ENCODE data around the gene INTS2.
"Not testable (repeated sequence)": the region's sequence is repeated elsewhere in the genome, so short reads cannot be mapped to it uniquely, and the experiment has no call there.

INTS2 gene

DNA sequence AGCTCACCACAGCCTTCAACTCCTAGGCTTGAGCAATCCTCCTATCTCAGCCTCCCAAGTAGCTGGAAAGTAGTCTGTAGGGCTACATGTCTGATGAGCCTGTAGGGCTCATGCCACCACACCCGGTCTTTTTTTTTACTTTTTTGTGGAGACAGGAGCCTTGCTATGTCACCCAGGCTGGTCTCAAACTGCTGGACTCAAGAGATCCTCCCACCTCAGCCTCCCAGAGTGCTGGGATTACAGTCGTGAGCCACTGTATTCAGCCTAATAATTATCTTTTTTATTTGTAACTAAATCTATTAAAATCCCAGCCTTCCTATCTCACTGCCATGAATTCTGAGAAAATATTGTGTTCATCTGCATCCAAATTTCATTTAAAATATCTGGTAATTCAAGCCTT lies 79.5 kb downstream of the INTS2 start:
- DNase-seq, result no peak

- DNase-seq, result no peak
Measured at GRCh38 chr17:61847659-61848058, 80.1 kb downstream of the INTS2 start.

DNA sequence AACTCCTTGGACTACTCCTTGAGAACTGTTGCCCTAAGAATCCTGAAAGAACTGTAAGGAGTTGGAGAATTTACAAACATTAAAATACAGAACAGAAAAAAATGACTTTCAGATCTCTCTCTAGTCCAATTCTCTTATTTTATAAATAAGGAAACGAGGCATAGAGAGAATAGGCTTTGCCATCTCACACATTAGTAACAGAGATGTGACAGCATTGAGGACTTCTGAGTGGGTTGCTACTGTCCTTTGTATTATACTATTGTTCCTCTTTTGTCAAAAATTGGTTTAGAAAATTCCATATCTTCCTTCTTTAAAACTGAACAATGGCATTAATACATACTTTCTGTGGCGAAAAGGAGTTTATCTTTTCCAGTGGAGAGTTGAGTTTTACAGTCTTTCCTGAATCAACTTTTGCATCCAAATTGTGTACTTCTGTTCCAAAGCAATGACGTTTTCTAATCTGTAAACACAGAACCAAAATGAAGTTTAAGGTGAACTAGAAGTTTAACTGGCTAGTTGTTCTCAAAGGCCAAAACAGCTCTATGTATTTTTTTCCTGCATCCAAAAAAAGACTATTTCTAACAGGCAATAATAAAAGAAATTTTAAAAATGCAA lies 80.9 kb downstream of the INTS2 start:
- DNase-seq, result no peak

DNA sequence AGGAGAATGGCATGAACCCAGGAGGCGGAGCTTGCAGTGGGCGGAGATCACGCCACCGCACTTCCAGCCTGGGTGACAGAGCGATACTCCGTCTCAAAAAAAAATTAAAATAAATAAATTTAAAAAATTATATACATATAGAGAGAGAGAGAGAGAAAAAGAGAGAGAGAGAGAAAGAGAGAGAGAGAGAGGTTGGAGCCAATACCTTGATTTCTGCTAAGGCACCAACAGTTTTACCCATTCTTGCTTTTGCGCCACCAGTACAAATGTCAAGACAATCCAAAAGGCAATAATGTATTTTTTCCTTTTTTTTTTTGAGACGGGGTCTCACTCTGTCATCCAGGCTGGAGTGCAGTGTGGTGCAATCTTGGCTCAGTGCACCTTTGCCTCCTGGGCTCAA lies 81.7 kb downstream of the INTS2 start:
- no peak for DNase-seq

- no peak for DNase-seq
Measured at GRCh38 chr17:61843435-61843834, 84.3 kb downstream of the INTS2 start.

DNA sequence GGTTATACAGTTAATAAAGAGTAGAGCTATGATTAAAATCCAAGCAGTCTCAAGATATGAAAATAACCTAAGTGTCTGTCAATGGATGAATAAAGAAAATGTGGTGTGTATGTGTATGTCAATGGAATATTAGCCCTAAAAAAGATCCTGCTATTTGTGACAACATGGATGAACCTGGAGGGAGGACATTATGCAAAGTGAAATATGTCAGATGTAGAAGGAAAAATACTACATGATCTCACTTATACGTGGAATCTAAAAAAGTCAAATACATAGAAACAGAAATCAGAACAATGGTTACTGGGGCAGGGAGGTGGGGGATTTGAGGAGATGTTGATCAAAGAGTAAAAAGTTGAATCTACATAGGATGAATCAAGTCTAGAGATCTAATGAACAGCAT lies 84.9 kb downstream of the INTS2 start:
- DNase-seq, result no peak

- no peak for DNase-seq
Measured at GRCh38 chr17:61839300-61839786, 88.4 kb downstream of the INTS2 start.

DNA sequence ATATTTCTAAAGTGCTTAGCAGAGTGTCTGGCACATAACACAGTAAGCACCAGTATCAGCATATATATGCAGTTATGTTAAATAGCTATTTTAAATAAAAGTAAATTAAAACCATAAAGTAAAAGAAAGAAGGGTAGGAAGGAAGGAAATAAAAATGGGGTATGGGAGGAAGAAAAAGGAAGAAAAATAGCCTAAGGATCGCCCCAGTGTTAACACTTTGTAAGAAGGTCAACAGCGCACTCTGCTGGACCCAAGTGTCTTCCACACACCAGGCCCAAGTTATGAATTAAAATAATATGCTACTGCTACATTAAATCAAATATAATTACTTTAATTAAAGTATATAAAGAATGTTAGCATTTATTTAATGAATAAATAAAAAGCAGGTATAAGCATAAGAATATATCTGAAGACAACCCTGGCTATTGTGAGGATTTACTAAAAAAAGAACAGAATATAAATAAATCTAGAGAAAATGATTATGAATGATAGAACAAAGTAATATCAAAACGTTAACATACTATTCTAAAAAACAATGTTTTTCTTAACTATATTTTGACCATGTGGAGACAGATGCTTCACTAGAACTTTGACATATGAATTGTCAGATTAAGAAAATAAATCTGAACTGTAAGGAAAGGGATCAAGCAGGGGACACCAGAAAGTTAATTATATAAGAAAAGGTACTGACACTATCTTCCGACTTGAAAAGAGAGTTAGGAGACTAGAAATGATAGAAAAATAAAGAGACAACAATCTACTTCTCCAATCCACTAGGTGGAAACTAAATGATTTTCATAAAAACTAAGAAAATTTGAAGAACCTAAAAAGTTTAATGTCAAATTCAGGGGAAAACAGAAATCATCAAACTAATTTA lies 90.4 kb downstream of the INTS2 start:
- DNase-seq, result peak; percentile 21

GRCh38 chr17:61836266-61837174 lies 91.3 kb downstream of the INTS2 start:
- DNase-seq, result no peak

- DNase-seq, result no peak
Measured at GRCh38 chr17:61835606-61836005, 92.2 kb downstream of the INTS2 start.

DNA sequence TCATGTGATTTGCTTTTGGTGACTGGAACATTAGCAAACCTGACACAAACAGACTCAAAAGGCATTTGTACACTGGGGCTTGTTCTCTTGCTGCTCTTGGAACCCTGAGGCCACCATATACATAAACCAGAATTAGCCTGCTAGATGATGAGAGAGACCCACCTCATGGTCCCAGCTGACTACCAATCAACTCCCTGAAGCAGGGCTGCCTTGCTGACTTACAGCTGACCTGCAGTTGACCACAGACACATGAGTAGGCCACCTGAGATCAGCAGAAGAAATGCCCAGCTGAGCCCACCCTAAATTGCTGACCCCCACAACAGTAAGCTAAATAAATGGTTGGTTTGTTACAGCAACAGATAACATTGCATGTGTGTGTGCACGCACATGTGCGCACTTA lies 93.2 kb downstream of the INTS2 start:
- DNase-seq, result no peak

GRCh38 chr17:61833536-61834193 lies 94.1 kb downstream of the INTS2 start:
- no peak for DNase-seq

DNA sequence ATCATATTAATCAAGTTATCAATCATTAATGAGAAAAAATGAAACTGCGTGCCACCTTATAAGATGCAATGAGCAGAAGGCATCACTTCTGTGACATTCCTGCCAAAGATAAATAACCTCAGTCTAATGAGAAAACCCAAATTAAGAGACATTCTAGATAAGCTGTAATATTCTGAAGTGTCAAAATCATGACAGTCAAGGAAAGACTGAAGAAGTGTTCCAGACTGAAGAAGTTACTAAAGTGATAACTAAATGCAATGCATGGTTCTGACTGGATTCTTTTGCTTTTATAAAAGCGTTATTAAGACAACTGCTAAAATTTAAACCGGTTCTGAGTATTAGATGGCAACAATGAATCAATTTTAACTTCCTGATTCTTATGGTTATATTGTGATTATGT lies 95.3 kb downstream of the INTS2 start:
- DNase-seq, result no peak

DNA sequence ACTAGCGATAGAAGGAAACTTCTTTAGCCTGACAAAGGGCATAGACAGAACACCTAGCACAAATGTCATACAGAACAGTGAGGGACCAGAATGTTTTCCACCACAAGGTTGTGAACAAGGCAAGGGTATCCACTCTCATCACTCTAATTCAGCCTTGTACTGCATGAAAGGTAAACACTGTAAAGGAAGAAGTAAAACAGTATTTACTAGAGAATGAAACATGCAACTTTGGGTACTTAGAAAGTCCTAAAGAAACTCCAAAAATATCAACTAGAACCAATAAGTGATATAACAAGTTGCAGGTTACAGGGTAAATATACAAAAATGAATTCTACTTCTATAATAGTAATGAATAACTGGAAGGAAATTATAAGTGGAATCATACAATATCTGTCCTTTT lies 96.7 kb downstream of the INTS2 start:
- no peak for DNase-seq

- no peak for DNase-seq
Measured at GRCh38 chr17:61828694-61829093, 99.1 kb downstream of the INTS2 start.

- no peak for DNase-seq
Measured at GRCh38 chr17:61827649-61828395, 100.0 kb downstream of the INTS2 start.

DNA sequence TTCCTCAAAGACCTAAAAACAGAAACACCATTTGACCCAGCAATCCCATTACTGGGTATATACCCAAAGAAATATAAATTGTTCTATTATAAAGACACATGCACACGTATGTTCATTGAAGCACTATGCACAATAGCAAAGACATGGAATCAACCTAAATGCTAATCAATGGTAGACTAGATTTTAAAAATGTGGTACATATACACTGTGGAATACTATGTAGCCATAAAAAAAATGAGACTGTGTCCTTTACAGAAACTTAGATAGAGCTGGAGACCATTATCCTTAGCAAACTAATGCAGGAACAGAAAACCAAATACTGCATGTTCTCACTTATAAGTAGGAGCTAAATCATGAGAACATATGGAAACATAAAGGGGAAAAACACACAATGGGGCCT lies 100.9 kb downstream of the INTS2 start:
- not testable (repeated sequence) for DNase-seq

DNA sequence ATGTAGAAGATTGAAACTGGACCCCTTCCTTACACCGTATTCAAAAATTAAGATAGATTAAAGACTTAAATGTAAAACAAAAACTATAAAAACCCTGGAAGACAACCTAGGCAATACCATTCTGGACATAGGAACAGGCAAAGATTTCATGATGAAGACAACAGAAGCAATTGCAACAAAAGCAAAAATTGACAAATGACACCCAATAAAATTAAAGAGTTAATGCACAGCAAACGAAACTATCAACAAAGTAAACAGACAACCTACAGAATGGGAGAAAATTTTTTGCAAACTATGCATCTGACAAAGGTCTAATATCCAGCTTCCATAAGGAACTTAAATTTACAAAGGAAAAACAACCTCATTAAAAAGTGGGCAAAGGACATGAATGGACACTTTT lies 101.6 kb downstream of the INTS2 start:
- DNase-seq, result not testable (repeated sequence)

DNA sequence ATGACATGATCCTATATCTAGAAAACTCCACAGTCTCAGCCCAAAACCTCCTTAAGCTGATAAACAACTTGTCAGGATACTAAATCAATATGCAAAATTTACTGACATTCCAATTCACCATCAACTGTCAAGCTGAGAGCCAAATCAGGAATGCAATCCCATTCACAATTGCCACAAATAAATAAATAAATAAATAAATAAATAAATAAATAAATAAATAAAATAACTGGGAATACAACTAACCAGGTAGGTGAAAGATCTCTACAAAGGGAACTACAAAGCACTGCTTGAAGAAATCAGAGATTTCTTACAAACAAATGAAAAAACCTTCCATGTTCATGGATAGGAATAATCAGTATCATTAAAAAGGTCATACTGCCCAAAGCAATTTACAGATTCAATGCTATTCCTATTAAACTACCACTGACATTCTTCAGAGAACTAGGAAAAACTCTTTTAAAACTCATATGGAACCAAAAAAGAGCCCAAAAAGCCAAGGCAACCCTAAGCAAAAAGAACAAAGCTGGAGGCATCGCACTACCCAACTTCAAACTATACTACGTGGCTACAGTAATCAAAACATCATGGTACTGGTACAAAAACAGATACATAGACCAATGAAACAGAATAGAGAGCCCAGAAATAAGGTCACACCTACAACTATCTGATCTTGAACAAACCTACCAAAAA lies 102.2 kb downstream of the INTS2 start:
- DNase-seq, result no peak

DNA sequence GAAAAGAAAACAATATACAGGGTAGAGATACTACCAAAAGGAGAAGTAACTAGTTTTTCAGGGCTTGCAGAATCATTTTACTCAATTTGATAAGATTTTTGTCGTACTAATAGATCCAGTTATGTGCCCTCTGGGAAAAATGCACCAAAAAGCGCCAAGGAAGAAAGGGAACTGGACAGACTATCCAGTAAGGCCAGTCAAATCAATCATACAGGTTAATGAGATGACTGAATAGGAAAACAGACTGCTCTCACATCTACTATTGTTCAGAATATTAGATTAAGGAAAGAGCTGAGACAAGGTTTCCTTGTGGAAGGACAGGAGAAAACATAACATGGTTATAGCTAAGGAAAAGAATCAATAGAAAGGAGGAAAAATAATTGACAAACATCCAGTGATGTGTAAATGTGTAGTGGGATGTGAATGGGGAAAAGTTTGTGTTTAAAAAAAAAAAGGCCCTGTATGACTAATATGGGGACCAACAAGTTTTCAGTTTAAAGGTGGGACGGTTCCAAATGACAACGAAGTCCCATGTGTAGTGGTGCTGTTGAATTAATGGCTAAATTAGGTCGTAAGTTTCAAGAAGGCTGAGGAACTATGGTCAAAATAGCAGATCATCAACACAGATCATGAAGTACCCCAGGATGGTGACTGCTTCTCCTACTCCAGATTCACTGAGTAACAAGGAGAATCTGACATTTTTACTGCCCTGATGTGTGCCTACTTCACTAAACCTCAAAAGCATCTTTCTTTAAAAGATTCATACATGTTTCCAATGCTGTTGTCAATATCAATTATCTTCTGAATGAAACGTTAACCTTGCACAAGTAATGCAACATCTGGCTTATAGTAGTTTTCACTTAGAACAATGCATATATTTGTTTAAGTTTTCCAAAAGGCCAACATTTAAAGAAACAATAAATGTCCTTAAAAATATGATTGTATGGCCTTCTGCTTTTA lies 105.2 kb downstream of the INTS2 start:
- DNase-seq, result no peak

Data from NCI-H446 treated with DMSO at 0.1 percent for 48 hours (cell line).